ENCODE data around the gene RHOBTB3.
"Not testable (repeated sequence)": the region's sequence is repeated elsewhere in the genome, so short reads cannot be mapped to it uniquely, and the experiment has no call there.

The RHOBTB3 gene

DNA sequence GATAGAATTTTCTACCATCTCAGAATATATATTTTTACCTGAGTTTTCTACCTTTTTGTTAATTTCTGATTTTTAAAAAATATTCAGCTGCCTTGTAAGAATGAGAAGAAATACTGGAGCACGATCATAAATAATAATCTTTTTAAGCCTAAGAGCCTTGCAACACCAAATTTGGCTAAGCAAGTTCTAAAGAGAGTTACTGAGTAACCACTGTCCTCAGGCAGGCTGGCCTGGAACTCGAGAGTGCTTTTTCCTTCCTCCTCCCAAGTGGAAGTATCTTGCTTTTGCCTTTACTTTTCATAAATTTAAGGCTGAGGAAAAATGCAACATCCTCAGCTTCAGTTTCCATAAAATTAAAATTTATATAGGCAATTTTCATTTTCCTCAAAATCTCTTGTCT is 70.4 kb downstream of the RHOBTB3 start:
- Histone ChIP-seq H3K4me1 (ENCODE audit: control insufficient read depth, insufficient read depth, low read length) (no peaks in the 10 kb centered on the region), H3K9ac (ENCODE audit: low read depth, low read length) (no peak overlapping the region), H3K9me3 (ENCODE audit: control insufficient read depth, insufficient read depth, low read length) (no peaks in the 10 kb centered on the region), H3K36me3 (ENCODE audit: control insufficient read depth, insufficient read depth, low read length) (no peaks in the 10 kb centered on the region), H3K4me3 (ENCODE audit: low read depth, low read length) (no peak overlapping the region), H3K27me3 (ENCODE audit: control insufficient read depth, insufficient read depth, low read length) (no peaks in the 10 kb centered on the region)

DNA sequence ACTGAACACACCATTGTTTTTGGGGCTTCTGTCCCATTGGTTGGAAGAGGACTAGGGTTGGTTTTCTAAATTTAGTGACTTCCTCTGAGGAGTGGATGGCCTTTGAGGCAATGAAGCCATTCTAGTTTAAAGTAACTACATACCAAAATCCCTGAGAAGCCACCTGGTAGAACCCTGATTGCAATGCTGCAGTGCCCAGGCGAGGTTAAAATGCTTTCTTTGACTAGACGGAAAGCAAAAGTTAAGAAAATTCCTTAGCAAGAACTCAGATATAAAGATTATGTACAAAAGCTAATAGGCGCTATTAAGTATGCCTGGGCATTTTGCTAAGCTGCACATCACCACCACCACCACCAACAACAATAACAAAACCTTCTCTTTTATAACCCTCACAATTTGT is 70.8 kb downstream of the RHOBTB3 start:
- no peak overlapping the region for H3K9ac ChIP-seq (ENCODE audit: low read depth, low read length)
- H3K4me3 ChIP-seq (ENCODE audit: low read depth, low read length): no peak overlapping the region
- H3K36me3 ChIP-seq (ENCODE audit: control insufficient read depth, insufficient read depth, low read length): no peaks in the 10 kb centered on the region
- no peaks in the 10 kb centered on the region for H3K9me3 ChIP-seq (ENCODE audit: control insufficient read depth, insufficient read depth, low read length)
- H3K4me1 ChIP-seq (ENCODE audit: control insufficient read depth, insufficient read depth, low read length): no peaks in the 10 kb centered on the region
- H3K27me3 ChIP-seq (ENCODE audit: control insufficient read depth, insufficient read depth, low read length): no peaks in the 10 kb centered on the region

DNA sequence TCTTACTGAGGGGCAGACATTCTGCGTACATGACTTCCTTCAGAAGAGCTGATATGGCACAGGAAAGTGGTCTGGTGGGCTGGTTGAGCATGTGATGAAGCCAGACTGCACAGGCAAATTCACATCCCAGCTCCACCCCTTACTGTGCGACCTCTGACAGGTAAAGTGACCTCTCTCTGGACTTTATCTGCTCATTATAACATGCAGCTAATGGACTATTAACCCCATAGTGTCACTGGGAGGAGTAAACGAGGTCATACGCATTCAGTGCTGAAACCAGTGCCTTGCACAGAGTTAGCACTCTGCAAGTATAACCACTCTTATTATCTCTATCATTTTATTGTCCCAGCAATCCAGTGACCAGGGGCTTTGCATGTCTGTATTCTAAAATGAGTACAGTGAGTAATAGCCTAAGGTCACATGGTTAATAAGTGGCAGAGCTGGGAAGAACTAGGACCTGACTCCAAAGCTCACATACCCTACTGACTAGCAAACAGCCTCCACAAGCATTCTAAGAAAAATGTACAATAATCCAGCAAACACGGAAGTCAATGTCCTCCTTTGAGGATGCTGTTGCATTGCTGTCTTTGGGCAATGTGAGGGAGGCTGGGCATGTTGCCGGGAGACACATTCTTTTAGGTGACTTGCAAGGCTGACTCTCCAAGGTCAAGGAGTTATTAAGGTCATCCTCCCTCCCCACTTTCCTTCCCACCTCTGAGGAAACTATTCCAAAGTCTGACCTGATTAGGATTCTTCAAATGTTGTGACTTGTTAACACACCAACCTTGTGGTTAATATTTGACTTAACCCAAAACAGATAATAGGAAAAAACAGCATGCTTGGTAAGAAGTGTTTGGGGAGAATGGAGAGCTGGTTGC is 72.4 kb downstream of the RHOBTB3 start:
- no peaks in the 10 kb centered on the region for H3K27me3 ChIP-seq (ENCODE audit: control insufficient read depth, insufficient read depth, low read length)

DNA sequence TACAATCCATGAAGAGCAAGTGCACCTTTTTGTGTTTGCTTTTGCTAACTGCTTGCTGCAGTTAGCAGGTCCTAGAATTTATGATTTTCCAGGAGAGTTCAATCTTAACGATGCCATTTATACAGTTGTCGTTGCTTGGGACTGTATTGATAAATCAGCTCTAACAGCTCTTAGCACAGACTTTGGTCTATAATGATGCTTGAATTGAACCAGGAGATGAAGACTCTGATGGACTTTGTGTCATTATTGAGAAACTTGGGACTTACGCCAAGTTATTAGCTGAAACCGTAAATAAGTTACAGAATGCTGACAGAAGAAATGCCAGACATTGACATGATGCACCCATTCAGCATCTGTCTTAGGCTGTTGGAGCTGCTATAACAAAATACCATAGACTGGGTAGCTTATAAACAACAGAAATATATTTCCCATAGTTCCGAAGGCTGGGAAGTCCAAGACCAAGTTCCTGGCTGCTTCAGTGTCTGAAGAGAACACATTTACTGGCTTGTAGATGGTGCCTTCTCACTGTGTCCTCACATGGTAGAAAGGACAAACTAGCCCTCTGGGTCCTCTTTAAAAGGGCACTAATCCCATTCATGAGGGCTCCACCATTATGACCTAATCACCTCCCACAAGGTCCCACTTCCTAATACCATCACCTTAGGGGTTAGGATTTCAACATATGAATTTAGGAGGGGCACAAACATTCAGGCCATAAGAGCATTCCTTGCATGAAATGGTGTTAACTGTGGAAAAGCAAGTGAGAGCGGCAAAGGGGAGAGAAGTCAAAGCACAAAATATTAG is 73.8 kb downstream of the RHOBTB3 start:
- H3K9me3 ChIP-seq (ENCODE audit: control insufficient read depth, insufficient read depth, low read length): no peaks in the 10 kb centered on the region
- no peak overlapping the region for H3K9ac ChIP-seq (ENCODE audit: low read depth, low read length)
- H3K4me3 ChIP-seq (ENCODE audit: low read depth, low read length): no peak overlapping the region

More for the DNA sequence above, 72.4 kb downstream of the RHOBTB3 start:
- Histone ChIP-seq H3K9me3 (ENCODE audit: control insufficient read depth, insufficient read depth, low read length) (no peaks in the 10 kb centered on the region), H3K9ac (ENCODE audit: low read depth, low read length) (no peak overlapping the region), H3K4me3 (ENCODE audit: low read depth, low read length) (no peak overlapping the region), H3K4me1 (ENCODE audit: control insufficient read depth, insufficient read depth, low read length) (no peaks in the 10 kb centered on the region), H3K36me3 (ENCODE audit: control insufficient read depth, insufficient read depth, low read length) (no peaks in the 10 kb centered on the region)

DNA sequence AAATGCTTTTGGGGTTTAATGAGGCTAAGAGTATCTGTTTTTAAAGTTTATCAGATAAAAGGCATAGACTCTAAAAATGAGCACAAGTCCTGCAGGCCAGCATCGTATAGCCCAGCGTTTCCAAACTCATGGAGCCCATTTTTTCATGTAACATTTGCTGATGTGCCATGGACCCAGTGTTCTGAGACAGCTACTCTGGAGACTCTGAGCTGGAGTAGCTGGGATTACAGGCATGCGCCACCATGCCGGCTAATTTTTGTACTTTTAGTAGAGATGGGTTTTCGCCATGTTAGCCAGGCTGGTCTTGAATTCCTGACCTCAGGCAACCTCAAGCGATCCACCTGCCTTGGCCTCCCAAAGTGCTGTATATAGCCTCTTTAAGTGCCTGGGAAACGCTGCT is 75.6 kb downstream of the RHOBTB3 start:
- Histone ChIP-seq H3K9me3 (ENCODE audit: control insufficient read depth, insufficient read depth, low read length) (no peaks in the 10 kb centered on the region), H3K4me1 (ENCODE audit: control insufficient read depth, insufficient read depth, low read length) (peaks cover 7% of the 10 kb centered on the region), H3K4me3 (ENCODE audit: low read depth, low read length) (no peak overlapping the region), H3K27me3 (ENCODE audit: control insufficient read depth, insufficient read depth, low read length) (no peaks in the 10 kb centered on the region), H3K9ac (ENCODE audit: low read depth, low read length) (no peak overlapping the region), H3K36me3 (ENCODE audit: control insufficient read depth, insufficient read depth, low read length) (no peaks in the 10 kb centered on the region)

More for the DNA sequence above, 73.8 kb downstream of the RHOBTB3 start:
- Histone ChIP-seq H3K36me3 (ENCODE audit: control insufficient read depth, insufficient read depth, low read length) (no peaks in the 10 kb centered on the region), H3K4me1 (ENCODE audit: control insufficient read depth, insufficient read depth, low read length) (peaks cover 5% of the 10 kb centered on the region), H3K27me3 (ENCODE audit: control insufficient read depth, insufficient read depth, low read length) (no peaks in the 10 kb centered on the region)

DNA sequence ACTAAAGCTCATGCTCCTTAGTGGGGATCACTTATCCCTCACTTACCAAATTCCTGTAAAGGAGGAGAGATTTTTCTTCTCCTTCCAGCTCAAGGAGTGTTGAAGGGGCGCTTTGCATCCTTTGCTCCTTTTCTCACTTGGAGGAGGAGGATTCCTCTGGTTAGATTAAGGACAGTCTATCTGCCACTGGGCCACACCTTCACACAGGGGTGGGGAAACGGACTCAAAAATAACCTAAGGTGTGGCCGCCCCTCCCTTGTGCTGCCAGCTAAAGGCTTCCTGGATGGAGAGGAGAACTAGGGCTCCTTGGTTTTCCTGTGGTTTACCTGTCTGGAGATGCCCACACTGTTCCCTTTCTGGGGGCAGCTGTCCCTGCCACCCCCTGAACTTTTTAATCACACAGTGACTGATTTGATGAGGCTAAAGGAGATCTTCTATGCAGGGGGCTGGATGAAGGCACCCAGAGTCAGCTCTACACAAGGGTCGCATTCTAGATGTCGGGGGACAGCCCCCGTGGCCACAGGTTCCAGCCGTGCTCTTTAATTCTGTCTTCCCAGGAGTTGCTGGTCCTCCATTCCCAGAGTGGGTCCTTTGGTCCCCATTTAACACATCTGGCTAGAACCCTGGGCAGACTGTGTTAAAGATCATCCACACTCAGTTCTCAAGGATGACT is 77.0 kb downstream of the RHOBTB3 start:
- Histone ChIP-seq H3K36me3 (ENCODE audit: control insufficient read depth, insufficient read depth, low read length) (no peaks in the 10 kb centered on the region), H3K4me3 (ENCODE audit: low read depth, low read length) (no peak overlapping the region), H3K9ac (ENCODE audit: low read depth, low read length) (no peak overlapping the region), H3K27me3 (ENCODE audit: control insufficient read depth, insufficient read depth, low read length) (no peaks in the 10 kb centered on the region), H3K4me1 (ENCODE audit: control insufficient read depth, insufficient read depth, low read length) (peaks cover 10% of the 10 kb centered on the region), H3K9me3 (ENCODE audit: control insufficient read depth, insufficient read depth, low read length) (no peaks in the 10 kb centered on the region)

DNA sequence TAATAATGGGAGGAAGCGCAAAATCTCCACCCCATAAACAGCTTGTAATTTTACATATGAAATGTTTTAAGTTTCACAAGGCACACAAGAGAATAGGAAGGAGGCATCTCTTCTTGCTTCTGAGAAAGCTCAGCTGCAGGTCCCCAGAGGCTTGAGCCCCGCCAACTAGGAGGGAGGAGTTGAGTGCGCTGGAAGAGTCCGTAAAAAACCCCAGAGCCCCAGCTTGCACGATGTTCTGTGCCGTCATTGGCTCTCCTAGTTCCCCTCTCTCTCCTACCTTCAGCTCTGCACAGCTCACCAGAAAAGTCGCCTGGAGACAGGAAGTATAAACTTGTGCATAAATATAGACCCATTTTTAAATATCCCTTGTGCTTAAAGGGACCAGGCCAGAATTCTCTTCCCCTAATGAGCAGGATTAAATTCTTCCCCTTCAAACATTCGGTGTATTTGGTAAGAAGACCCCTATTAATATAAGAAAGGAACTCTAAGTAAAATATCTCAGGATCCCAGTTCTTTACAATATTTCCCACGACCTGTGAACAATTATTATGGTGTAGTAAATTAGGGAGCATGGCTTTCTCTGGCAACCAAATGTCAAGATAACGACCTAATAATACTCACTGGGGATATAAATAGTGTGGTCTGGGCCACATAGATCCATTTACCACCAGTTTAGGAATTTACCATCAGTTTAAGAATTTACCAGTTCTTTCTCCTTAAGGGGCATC is 77.7 kb downstream of the RHOBTB3 start:
- Histone ChIP-seq H3K36me3 (ENCODE audit: control insufficient read depth, insufficient read depth, low read length) (no peaks in the 10 kb centered on the region), H3K27me3 (ENCODE audit: control insufficient read depth, insufficient read depth, low read length) (no peaks in the 10 kb centered on the region), H3K9me3 (ENCODE audit: control insufficient read depth, insufficient read depth, low read length) (no peaks in the 10 kb centered on the region), H3K9ac (ENCODE audit: low read depth, low read length) (no peak overlapping the region), H3K4me3 (ENCODE audit: low read depth, low read length) (no peak overlapping the region), H3K4me1 (ENCODE audit: control insufficient read depth, insufficient read depth, low read length) (peaks cover 10% of the 10 kb centered on the region)

DNA sequence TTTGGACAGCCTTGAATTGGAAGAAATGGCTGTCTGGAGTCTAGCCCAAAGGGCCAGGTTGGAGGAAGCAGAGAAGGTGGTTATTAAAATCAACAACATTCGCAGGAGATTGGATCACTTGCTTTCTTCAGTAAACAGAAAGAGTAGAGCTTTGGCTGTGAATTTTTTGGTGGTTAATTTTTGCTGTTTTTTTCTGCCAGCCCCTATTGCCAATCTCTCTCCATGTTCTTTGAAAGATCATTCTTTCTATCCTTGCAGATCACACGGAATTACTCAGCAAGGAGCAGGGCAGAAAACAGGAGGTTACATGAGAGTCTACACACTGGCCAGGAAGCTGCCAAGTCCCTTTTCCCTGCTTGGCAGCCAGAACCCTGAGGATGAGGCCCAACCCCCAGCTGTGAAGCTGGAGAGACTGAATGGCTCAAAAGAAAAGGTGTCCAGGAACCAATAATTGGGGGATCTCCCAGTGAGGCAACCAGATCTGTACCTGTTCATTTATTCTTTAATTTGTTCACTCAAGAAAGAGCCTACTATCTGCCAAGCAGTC is 78.4 kb downstream of the RHOBTB3 start:
- no peaks in the 10 kb centered on the region for H3K36me3 ChIP-seq (ENCODE audit: control insufficient read depth, insufficient read depth, low read length)
- H3K27me3 ChIP-seq (ENCODE audit: control insufficient read depth, insufficient read depth, low read length): no peaks in the 10 kb centered on the region
- H3K4me1 ChIP-seq (ENCODE audit: control insufficient read depth, insufficient read depth, low read length): peaks cover 10% of the 10 kb centered on the region
- H3K4me3 ChIP-seq (ENCODE audit: low read depth, low read length): no peak overlapping the region
- no peaks in the 10 kb centered on the region for H3K9me3 ChIP-seq (ENCODE audit: control insufficient read depth, insufficient read depth, low read length)
- no peak overlapping the region for H3K9ac ChIP-seq (ENCODE audit: low read depth, low read length)

DNA sequence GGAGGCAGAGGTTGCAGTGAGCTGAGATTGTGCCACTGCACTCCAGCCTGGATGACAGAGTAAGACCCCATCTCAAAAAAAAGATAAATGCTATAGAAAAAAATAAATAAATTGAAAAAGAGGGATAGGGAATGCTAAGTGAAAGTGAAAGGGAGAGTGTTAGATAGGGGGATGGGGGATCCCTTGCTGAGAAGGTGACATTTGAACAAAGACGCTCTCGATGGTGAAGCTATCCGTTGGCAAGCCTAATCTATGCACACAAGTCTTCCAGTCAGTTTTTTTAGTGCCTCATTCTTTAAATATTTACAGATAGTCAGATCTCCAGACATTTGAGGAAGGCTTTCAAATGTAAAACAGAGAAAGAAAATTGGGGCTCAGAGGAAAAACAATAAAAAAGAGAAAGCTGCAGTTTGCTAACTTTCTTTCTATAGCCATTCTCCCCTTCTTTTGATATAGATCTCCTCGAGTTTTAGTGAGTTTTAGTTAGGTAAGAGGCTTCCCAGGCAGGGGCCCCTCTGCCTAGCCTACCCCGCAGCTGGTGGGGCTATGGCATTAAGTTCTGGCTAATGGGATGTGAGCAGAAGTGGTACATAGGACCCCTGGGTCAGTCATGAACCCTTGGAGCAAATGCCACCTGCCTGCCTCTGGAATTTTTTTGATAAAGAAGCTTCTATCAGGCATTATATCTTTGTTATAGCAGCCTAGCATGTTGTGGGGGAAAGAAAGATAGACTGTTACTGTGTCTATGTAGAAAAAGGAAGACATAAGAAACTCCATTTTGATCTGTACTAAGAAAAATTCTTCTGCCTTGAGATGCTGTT is 79.4 kb downstream of the RHOBTB3 start:
- Histone ChIP-seq H3K4me3 (ENCODE audit: low read depth, low read length) (no peak overlapping the region), H3K27me3 (ENCODE audit: control insufficient read depth, insufficient read depth, low read length) (no peaks in the 10 kb centered on the region), H3K9ac (ENCODE audit: low read depth, low read length) (no peak overlapping the region), H3K9me3 (ENCODE audit: control insufficient read depth, insufficient read depth, low read length) (no peaks in the 10 kb centered on the region), H3K36me3 (ENCODE audit: control insufficient read depth, insufficient read depth, low read length) (no peaks in the 10 kb centered on the region), H3K4me1 (ENCODE audit: control insufficient read depth, insufficient read depth, low read length) (peaks cover 10% of the 10 kb centered on the region)

DNA sequence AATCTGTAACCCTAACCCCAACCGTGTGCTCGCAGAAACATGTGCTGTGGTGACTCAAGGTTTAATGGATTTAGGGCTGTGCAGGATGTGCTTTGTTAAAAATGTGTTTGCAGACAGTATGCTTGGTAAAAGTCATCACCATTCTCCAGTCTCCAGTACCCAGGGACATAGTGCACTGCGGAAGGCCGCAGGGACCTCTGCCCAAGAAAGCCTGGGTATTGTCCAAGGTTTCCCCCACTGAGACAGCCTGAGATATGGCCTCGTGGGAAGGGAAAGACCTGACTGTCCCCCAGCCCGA is 79.9 kb downstream of the RHOBTB3 start:
- H3K27me3 ChIP-seq (ENCODE audit: control insufficient read depth, insufficient read depth, low read length); H3K36me3 ChIP-seq (ENCODE audit: control insufficient read depth, insufficient read depth, low read length); H3K9me3 ChIP-seq (ENCODE audit: control insufficient read depth, insufficient read depth, low read length); H3K4me3 ChIP-seq (ENCODE audit: low read depth, low read length); H3K4me1 ChIP-seq (ENCODE audit: control insufficient read depth, insufficient read depth, low read length); H3K9ac ChIP-seq (ENCODE audit: low read depth, low read length): not testable (repeated sequence)

Measured in iPS-15b (cell line).